NCI-H345 treated with DMSO at 0.1 percent for 48 hours (cell line): Measurements from ENCODE around the gene TOM1L1.

Experiments
- DNase-seq: peaks from one replicate; lab custom pipeline; 2025; ENCODE audit not compliant: unreplicated experiment; lab: John Stamatoyannopoulos, UW

The TOM1L1 gene

GRCh38 chr17:54945671-54946070 is 45.0 kb downstream of the TOM1L1 start:
- DNase-seq = no peak

- DNase-seq = no peak
Measured at GRCh38 chr17:54947396-54947795, 46.7 kb downstream of the TOM1L1 start.

- DNase-seq = no peak
Measured at GRCh38 chr17:54948380-54948779, 47.7 kb downstream of the TOM1L1 start.

GRCh38 chr17:54950116-54950515 is 49.5 kb downstream of the TOM1L1 start:
- no peak for DNase-seq

GRCh38 chr17:54951286-54951685 is 50.6 kb downstream of the TOM1L1 start:
- no peak for DNase-seq

- DNase-seq = no peak
Measured at GRCh38 chr17:54956791-54957190, 56.1 kb downstream of the TOM1L1 start.

- DNase-seq = peak; percentile 31
Measured at GRCh38 chr17:54967621-54968261, 67.1 kb downstream of the TOM1L1 start.

GRCh38 chr17:54968262-54968987 is 67.8 kb downstream of the TOM1L1 start, which contains the start of the genes COX11 and STXBP4:
Gene COX11, minus strand, starts transcription at chr17:54968654. Its CDS starts 8 bp downstream, at chr17:54968646.
Gene STXBP4, plus strand, starts transcription at chr17:54968765. Its CDS starts 17,455 bp downstream, at chr17:54986220.
- peak; percentile 89 for DNase-seq

- no peak for DNase-seq
Measured at GRCh38 chr17:54968988-54969332, 68.3 kb downstream of the TOM1L1 start.

GRCh38 chr17:54969658-54970572 is 69.3 kb downstream of the TOM1L1 start:
- DNase-seq = no peak

GRCh38 chr17:54971147-54971546 is 70.5 kb downstream of the TOM1L1 start:
- no peak for DNase-seq

- DNase-seq = no peak
Measured at GRCh38 chr17:54971901-54972300, 71.2 kb downstream of the TOM1L1 start.

- no peak for DNase-seq
Measured at GRCh38 chr17:54972406-54973138, 71.9 kb downstream of the TOM1L1 start.

- DNase-seq = no peak
Measured at GRCh38 chr17:54974759-54975158, 74.1 kb downstream of the TOM1L1 start.

GRCh38 chr17:54976316-54976715 is 75.7 kb downstream of the TOM1L1 start:
- DNase-seq = no peak

- no peak for DNase-seq
Measured at GRCh38 chr17:54977744-54978143, 77.1 kb downstream of the TOM1L1 start.

GRCh38 chr17:54979657-54980056 is 79.0 kb downstream of the TOM1L1 start:
- no peak for DNase-seq

- DNase-seq = no peak
Measured at GRCh38 chr17:54980375-54980774, 79.7 kb downstream of the TOM1L1 start.

GRCh38 chr17:54982399-54982798 is 81.7 kb downstream of the TOM1L1 start:
- no peak for DNase-seq

- no peak for DNase-seq
Measured at GRCh38 chr17:54983260-54983659, 82.6 kb downstream of the TOM1L1 start.

- no peak for DNase-seq
Measured at GRCh38 chr17:54985476-54985875, 84.8 kb downstream of the TOM1L1 start.
